Ovary (tissue), 3 donors: ENCODE data around the gene RPS6KB2.

Source experiments
- EP300 ChIP-seq: sonication (generic); formaldehyde crosslinking; IDR thresholded peaks from one replicate; pipeline ENCODE4 v1.6.1; 2017; ENCODE audit warnings: antibody characterized with exemption
- POLR2A ChIP-seq: fragments of 450-650 bp; IDR thresholded peaks from one replicate; pipeline ENCODE4 v1.6.1; 2017; ENCODE audit warnings: antibody characterized with exemption, mild to moderate bottlenecking, moderate library complexity
- TF ChIP-seq, protein P1 (sequence below), 3 donors: fragments of 450-650 bp in 2 of 3; fragments of 200-600 bp in 1 of 3; IDR thresholded peaks; one replicate each; pipeline versions ENCODE4 v1.5.1 to v1.8.0; 2016 to 2022; ENCODE audit warnings: antibody characterized with exemption in 3 of 3, mild to moderate bottlenecking in 1 of 3
- donor health status: DM: no; HTN: no; CAD: no.

GRCh38 chr11:67411785-67412152 lies 16.5 kb upstream of the RPS6KB2 start:
- TF ChIP-seq, protein P1, sequence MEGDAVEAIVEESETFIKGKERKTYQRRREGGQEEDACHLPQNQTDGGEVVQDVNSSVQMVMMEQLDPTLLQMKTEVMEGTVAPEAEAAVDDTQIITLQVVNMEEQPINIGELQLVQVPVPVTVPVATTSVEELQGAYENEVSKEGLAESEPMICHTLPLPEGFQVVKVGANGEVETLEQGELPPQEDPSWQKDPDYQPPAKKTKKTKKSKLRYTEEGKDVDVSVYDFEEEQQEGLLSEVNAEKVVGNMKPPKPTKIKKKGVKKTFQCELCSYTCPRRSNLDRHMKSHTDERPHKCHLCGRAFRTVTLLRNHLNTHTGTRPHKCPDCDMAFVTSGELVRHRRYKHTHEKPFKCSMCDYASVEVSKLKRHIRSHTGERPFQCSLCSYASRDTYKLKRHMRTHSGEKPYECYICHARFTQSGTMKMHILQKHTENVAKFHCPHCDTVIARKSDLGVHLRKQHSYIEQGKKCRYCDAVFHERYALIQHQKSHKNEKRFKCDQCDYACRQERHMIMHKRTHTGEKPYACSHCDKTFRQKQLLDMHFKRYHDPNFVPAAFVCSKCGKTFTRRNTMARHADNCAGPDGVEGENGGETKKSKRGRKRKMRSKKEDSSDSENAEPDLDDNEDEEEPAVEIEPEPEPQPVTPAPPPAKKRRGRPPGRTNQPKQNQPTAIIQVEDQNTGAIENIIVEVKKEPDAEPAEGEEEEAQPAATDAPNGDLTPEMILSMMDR (IDR thresholded peaks at IDR 0.05) = no peak
- TF ChIP-seq POLR2A (no peak), EP300 (no peak)
